ENCODE data around the gene AK4. TPM values are rescaled to one million over a fixed set of nuclear protein-coding genes. Genes with fewer than 3 reads are reported as not detected.

The AK4 gene
- polyA plus RNA-seq, 1 donor (not counting 4 experiments of a cell fraction or from before 2014, with no cell fraction given) = 90.0 TPM

- peaks cover 5% of the 10 kb centered on the region for H3K79me2 ChIP-seq (ENCODE audit: control insufficient read depth, insufficient read depth, low read length)
- TF ChIP-seq, protein P1, sequence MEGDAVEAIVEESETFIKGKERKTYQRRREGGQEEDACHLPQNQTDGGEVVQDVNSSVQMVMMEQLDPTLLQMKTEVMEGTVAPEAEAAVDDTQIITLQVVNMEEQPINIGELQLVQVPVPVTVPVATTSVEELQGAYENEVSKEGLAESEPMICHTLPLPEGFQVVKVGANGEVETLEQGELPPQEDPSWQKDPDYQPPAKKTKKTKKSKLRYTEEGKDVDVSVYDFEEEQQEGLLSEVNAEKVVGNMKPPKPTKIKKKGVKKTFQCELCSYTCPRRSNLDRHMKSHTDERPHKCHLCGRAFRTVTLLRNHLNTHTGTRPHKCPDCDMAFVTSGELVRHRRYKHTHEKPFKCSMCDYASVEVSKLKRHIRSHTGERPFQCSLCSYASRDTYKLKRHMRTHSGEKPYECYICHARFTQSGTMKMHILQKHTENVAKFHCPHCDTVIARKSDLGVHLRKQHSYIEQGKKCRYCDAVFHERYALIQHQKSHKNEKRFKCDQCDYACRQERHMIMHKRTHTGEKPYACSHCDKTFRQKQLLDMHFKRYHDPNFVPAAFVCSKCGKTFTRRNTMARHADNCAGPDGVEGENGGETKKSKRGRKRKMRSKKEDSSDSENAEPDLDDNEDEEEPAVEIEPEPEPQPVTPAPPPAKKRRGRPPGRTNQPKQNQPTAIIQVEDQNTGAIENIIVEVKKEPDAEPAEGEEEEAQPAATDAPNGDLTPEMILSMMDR (optimal IDR thresholded peaks at IDR 0.05 in 1 of 3, IDR thresholded peaks at IDR 0.05 in 1 of 3, conservative IDR thresholded peaks at IDR 0.05 in 1 of 3; ENCODE audit: extremely low read depth in 1 of 3, insufficient read depth in 2 of 3, low read length in 3 of 3) = peak; percentile 33 to 58 (median 48)
- no peak for TF ChIP-seq EZH2 (IDR thresholded peaks at IDR 0.05; ENCODE audit: low read length)
- no peak overlapping the region for H2AFZ ChIP-seq (ENCODE audit: control insufficient read depth, low read length)
- H3K9me1 ChIP-seq (ENCODE audit: control insufficient read depth, extremely low read depth, insufficient read depth, low read length) = no peaks in the 10 kb centered on the region
- no peak overlapping the region for H3K4me2 ChIP-seq (ENCODE audit: control insufficient read depth, extremely low read depth, insufficient read depth, low read depth, low read length)
- no peak overlapping the region for H3K27ac ChIP-seq (ENCODE audit: control insufficient read depth, insufficient read depth, low read length)
- DNase-seq (ENCODE audit: low read depth, low spot score) (no peak), FAIRE-seq (peak; percentile 61)
- H3K27me3 ChIP-seq (ENCODE audit: control insufficient read depth, extremely low read depth, insufficient read depth, low read length) = no peaks in the 10 kb centered on the region
- H3K9me3 ChIP-seq (ENCODE audit: control insufficient read depth, low read depth, low read length) = no peaks in the 10 kb centered on the region
- dilution Hi-C loops (cut with MboI; ENCODE audit: extremely low pct_ligation_motif_present, low sequenced_read_pairs) = no loop called here
- peaks cover 5% of the 10 kb centered on the region for H4K20me1 ChIP-seq (ENCODE audit: control insufficient read depth, extremely low read depth, insufficient read depth, low read length)
- peaks cover 0 to 3% of the 10 kb centered on the region in 2 experiments for H3K36me3 ChIP-seq (ENCODE audit: control insufficient read depth in 2 of 2, extremely low read depth in 1 of 2, insufficient read depth in 2 of 2, low read length in 2 of 2)
- no peaks in the 10 kb centered on the region for H3K4me1 ChIP-seq (ENCODE audit: control insufficient read depth, extremely low read depth, insufficient read depth, low read length)
- H3K4me3 ChIP-seq (ENCODE audit: control insufficient read depth in 2 of 3, extremely low read depth in 1 of 3, insufficient read depth in 2 of 3, low read depth in 1 of 3, low read length in 3 of 3) = no peak overlapping the region
- no peak overlapping the region for H3K9ac ChIP-seq (ENCODE audit: control insufficient read depth, extremely low read depth, insufficient read depth, low read length)
Measured at GRCh38 chr1:65209005-65209885, 61.2 kb downstream of the AK4 start.

GRCh38 chr1:65210325-65210724 lies 62.3 kb downstream of the AK4 start:
- no peak overlapping the region for H3K4me2 ChIP-seq (ENCODE audit: control insufficient read depth, extremely low read depth, insufficient read depth, low read depth, low read length)
- no peak overlapping the region for H2AFZ ChIP-seq (ENCODE audit: control insufficient read depth, low read length)
- DNase-seq (ENCODE audit: low read depth, low spot score) (no peak), FAIRE-seq (no peak)
- dilution Hi-C loops (cut with MboI; ENCODE audit: extremely low pct_ligation_motif_present, low sequenced_read_pairs) = no loop called here
- peaks cover 0 to 3% of the 10 kb centered on the region in 2 experiments for H3K36me3 ChIP-seq (ENCODE audit: control insufficient read depth in 2 of 2, extremely low read depth in 1 of 2, insufficient read depth in 2 of 2, low read length in 2 of 2)
- H3K4me3 ChIP-seq (ENCODE audit: control insufficient read depth in 2 of 3, extremely low read depth in 1 of 3, insufficient read depth in 2 of 3, low read depth in 1 of 3, low read length in 3 of 3) = no peak overlapping the region
- H3K9me1 ChIP-seq (ENCODE audit: control insufficient read depth, extremely low read depth, insufficient read depth, low read length) = no peaks in the 10 kb centered on the region
- no peaks in the 10 kb centered on the region for H3K27me3 ChIP-seq (ENCODE audit: control insufficient read depth, extremely low read depth, insufficient read depth, low read length)
- no peak overlapping the region for H3K9ac ChIP-seq (ENCODE audit: control insufficient read depth, extremely low read depth, insufficient read depth, low read length)
- no peaks in the 10 kb centered on the region for H3K9me3 ChIP-seq (ENCODE audit: control insufficient read depth, low read depth, low read length)
- peaks cover 5% of the 10 kb centered on the region for H4K20me1 ChIP-seq (ENCODE audit: control insufficient read depth, extremely low read depth, insufficient read depth, low read length)
- no peaks in the 10 kb centered on the region for H3K4me1 ChIP-seq (ENCODE audit: control insufficient read depth, extremely low read depth, insufficient read depth, low read length)
- H3K27ac ChIP-seq (ENCODE audit: control insufficient read depth, insufficient read depth, low read length) = no peak overlapping the region
- TF ChIP-seq, protein P1 (optimal IDR thresholded peaks at IDR 0.05 in 1 of 3, IDR thresholded peaks at IDR 0.05 in 1 of 3, conservative IDR thresholded peaks at IDR 0.05 in 1 of 3; ENCODE audit: extremely low read depth in 1 of 3, insufficient read depth in 2 of 3, low read length in 3 of 3) = no peak
- TF ChIP-seq EZH2 (IDR thresholded peaks at IDR 0.05; ENCODE audit: low read length) = no peak
- peaks cover 10% of the 10 kb centered on the region for H3K79me2 ChIP-seq (ENCODE audit: control insufficient read depth, insufficient read depth, low read length)

Data from keratinocyte (primary cell).